Subcutaneous preadipocyte (primary cell): ENCODE data around the gene MOB3B. TPM values are rescaled to one million over a fixed set of nuclear protein-coding genes. Genes with fewer than 3 reads are reported as not detected.

ENCODE experiments used
- total RNA-seq: library from RNA; depleted of rRNA; stranded (reverse); fragments of >200 nt; gene quantifications from 2 replicates; pipeline ENCODE4 v1.2.3, GENCODE V29; 2012

Gene MOB3B
- total RNA-seq = under 0.01 TPM in 2 replicates

DNA sequence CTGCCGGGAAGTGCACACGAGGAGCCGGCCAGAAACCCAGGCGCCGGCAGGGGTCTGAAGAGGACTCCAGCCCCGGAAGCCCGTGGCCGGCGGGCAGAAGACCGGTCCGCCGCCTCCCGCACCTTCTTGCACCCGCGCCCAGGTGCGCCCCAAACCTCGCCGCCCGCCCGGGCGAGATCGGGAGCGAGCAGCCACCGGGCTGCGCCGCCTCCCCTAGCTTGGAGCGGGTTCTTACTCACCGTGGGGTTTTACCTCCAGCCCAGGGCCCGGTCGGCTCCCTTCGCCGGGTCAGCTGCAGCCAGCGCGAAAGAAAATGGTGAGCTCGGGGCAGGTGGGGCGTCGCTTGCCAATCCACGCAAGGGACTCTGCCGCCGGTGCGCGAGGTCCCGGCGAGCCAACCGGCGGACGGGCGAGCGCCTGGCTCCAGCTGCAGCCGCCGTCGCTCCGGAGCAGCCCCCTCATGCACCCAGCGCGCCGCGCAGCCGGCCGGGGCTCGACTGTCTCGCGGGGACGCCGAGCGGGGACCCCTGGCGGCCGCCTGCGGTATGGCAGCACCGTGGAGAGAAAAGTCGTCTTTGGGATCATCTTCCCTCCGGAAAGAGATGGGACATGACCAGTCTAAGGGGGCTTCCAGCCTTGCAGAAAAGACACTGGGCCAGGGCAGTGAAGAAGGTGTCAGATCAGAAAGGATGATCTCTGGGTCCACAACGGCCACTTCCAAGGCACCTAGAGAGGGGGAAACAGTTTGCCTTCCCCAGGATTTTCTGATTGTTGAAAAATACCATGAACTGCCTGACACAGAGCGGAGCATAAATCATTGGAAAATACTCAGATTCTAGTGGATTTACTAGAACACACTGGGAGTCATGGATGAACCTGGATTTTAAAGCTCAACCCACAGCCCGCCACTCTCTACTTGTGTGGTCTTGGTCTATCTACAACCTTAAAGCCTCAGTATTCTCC is at the start of gene MOB3B:
Gene MOB3B, minus strand, starts transcription at position 499 of the 963 bp plus-strand sequence. CDS start 74,264 bp downstream, outside the sequence.

DNA sequence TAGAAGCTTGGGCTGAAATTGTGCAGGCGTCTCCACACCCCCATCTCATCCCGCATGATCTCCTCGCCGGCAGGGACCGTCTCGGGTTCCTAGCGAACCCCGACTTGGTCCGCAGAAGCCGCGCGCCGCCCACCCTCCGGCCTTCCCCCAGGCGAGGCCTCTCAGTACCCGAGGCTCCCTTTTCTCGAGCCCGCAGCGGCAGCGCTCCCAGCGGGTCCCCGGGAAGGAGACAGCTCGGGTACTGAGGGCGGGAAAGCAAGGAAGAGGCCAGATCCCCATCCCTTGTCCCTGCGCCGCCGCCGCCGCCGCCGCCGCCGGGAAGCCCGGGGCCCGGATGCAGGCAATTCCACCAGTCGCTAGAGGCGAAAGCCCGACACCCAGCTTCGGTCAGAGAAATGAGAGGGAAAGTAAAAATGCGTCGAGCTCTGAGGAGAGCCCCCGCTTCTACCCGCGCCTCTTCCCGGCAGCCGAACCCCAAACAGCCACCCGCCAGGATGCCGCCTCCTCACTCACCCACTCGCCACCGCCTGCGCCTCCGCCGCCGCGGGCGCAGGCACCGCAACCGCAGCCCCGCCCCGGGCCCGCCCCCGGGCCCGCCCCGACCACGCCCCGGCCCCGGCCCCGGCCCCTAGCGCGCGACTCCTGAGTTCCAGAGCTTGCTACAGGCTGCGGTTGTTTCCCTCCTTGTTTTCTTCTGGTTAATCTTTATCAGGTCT is 43.5 kb upstream of the MOB3B start, which contains the start of gene C9orf72:
Gene C9orf72, minus strand, starts transcription at position 564 of the 716 bp plus-strand sequence. CDS start 6,361 bp downstream, outside the sequence.

DNA sequence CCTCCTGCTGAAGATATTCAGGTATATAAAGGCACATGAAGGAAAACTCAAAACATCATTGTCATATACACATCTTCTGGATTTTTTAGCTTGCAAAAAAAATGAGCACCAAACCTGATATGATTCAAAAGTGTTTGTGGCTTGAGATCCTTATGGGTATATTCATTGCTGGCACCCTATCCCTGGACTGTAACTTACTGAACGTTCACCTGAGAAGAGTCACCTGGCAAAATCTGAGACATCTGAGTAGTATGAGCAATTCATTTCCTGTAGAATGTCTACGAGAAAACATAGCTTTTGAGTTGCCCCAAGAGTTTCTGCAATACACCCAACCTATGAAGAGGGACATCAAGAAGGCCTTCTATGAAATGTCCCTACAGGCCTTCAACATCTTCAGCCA is 5.4 kb downstream of the MOB3B start, which contains the start of gene IFNK:
Gene IFNK, plus strand, starts transcription at position 55 of the 400 bp plus-strand sequence. Its CDS starts 47 bp downstream, at position 102.

DNA sequence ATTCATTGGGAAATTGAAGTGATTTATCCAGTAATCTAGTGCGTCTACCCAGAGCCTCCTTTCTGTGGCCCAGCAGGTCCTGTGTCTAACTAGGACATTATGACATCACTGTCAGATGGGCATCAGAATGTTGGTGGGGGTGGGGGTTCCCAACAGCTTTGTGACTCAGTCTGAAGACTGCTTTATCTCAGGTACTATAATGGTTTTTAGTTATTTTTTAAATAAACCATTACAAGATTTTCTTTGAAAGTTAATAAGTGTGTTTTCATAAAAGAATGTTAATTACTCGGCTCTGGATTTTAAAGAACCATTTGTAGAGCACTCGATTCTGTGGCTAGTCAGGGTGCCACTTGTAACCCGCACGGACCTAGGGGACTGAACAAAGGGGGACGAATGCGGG is 232.6 kb downstream of the MOB3B start, which contains the start of gene EQTN:
Gene EQTN, minus strand, starts transcription at position 101 of the 400 bp plus-strand sequence. Its CDS starts 95 bp downstream, at position 6.

Other genes starting within 250 kb of the MOB3B start
- not detected in 2 replicates for gene EQTN, start 232.7 kb downstream of the MOB3B start, total RNA-seq
- gene IFNK, start 5.5 kb downstream of the MOB3B start, total RNA-seq = not detected in 2 replicates
- gene C9orf72, start 43.7 kb upstream of the MOB3B start, total RNA-seq = 7.0 and 7.7 TPM in 2 replicates